Esophagus muscularis mucosa (tissue), 4 donors: Measurements from ENCODE around the gene MYO1A. TPM values are rescaled to one million over a fixed set of nuclear protein-coding genes. Genes with fewer than 3 reads are reported as not detected.

Experiments used
- DNase-seq: peaks from one replicate; pipeline ENCODE4 v3.0.0-alpha.2; 2017; ENCODE audit errors: extremely low spot score
- H3K27ac ChIP-seq, 4 donors: fragments of 200-600 bp; sonication (generic); replicated peaks in 1 of 4; 1 replicate in 3 of 4; 2 replicates in 1 of 4; pipeline ENCODE4 v1.5.1; 2016 to 2019; ENCODE audit warnings: mild to moderate bottlenecking in 1 of 4
- H3K27me3 ChIP-seq, 4 donors: fragments of 200-600 bp; sonication (generic); one replicate each; pipeline versions ENCODE4 v1.5.1 to v1.6.0; 2016 to 2019
- H3K36me3 ChIP-seq, 4 donors: fragments of 200-600 bp; sonication (generic); one replicate each; pipeline ENCODE4 v1.5.1; 2016 to 2019
- H3K4me1 ChIP-seq, 4 donors: fragments of 200-600 bp; sonication (generic); one replicate each; pipeline ENCODE4 v1.5.1; 2016 to 2019
- H3K4me3 ChIP-seq, 4 donors: fragments of 200-600 bp; sonication (generic); 1 replicate in 2 of 4; 2 replicates in 2 of 4; pipeline ENCODE4 v1.5.1; 2016 to 2019; ENCODE audit warnings: mild to moderate bottlenecking in 4 of 4, moderate library complexity in 1 of 4
- H3K9me3 ChIP-seq, 4 donors: fragments of 200-600 bp; sonication (generic); 1 replicate in 3 of 4; 2 replicates in 1 of 4; pipeline ENCODE4 v1.5.1; 2016 to 2019
- CTCF ChIP-seq, 3 experiments: fragments of 200-600 bp in 2 of 3; fragments of 450-650 bp in 1 of 3; sonication (generic) in 2 of 3; IDR thresholded peaks; one replicate each; pipeline ENCODE4 v1.5.1; 2017 to 2019; ENCODE audit warnings: antibody characterized with exemption in 3 of 3, mild to moderate bottlenecking in 2 of 3, moderate library complexity in 1 of 3
- EP300 ChIP-seq: sonication (generic); formaldehyde crosslinking; IDR thresholded peaks from one replicate; pipeline ENCODE4 v1.6.1; 2017; ENCODE audit warnings: antibody characterized with exemption
- POLR2A ChIP-seq: fragments of 450-650 bp; IDR thresholded peaks from one replicate; pipeline ENCODE4 v1.6.1; 2017; ENCODE audit warnings: antibody characterized with exemption, moderate library complexity, mild to moderate bottlenecking, low read depth
- POLR2AphosphoS5 ChIP-seq, 2 donors: sonication (generic); formaldehyde crosslinking; IDR thresholded peaks; one replicate each; pipeline ENCODE4 v1.6.1; 2017; ENCODE audit warnings: antibody characterized with exemption in 2 of 2
- WGBS: methylation state at CpG from one replicate; pipeline ENCODE4 v1.1.5; 2018; 5-methylcytosine and 5-hydroxymethylcytosine counted together
- intact Hi-C: fragments of 100-400 bp; cut with DNase I; formaldehyde crosslinking; loops from one replicate; pipeline ENCODE4 v1.15.1; 2023
- total RNA-seq, 4 donors: library from RNA; depleted of rRNA; stranded (reverse); fragments of >200 nt; gene quantifications; one replicate each; pipeline versions ENCODE4 v1.1.0 to v1.2.1, GENCODE V29; 2016

Gene MYO1A
- total RNA-seq, 4 donors from 2014 or later: 0.06 to 1.1 (median 0.83) TPM

- WGBS: 92% methylated on average over 4 of the region's 4 CpGs
- intact Hi-C loops: no loop called here
- no peak for TF ChIP-seq CTCF (IDR thresholded peaks at IDR 0.05)
- TF ChIP-seq POLR2A: no peak
- TF ChIP-seq EP300: no peak
- TF ChIP-seq POLR2AphosphoS5 (IDR thresholded peaks at IDR 0.05): no peak
- Histone ChIP-seq H3K4me1 (no peaks in the 10 kb centered on the region), H3K9me3 (no peaks in the 10 kb centered on the region), H3K27ac (no peak overlapping the region), H3K36me3 (no peaks in the 10 kb centered on the region), H3K4me3 (no peak overlapping the region), H3K27me3 (no peaks in the 10 kb centered on the region)
- no peak for DNase-seq
Measured at GRCh38 chr12:57040211-57040610, 9.7 kb downstream of the MYO1A start.

- Histone ChIP-seq H3K4me3 (no peak overlapping the region), H3K4me1 (no peaks in the 10 kb centered on the region), H3K27me3 (no peaks in the 10 kb centered on the region), H3K36me3 (no peaks in the 10 kb centered on the region), H3K27ac (no peak overlapping the region), H3K9me3 (no peaks in the 10 kb centered on the region)
- intact Hi-C loops: no loop called here
- no peak for DNase-seq
- 83% methylated on average over 9 of the region's 9 CpGs for WGBS
- TF ChIP-seq CTCF (IDR thresholded peaks at IDR 0.05): no peak
- TF ChIP-seq POLR2A: no peak
- no peak for TF ChIP-seq EP300
- TF ChIP-seq POLR2AphosphoS5 (IDR thresholded peaks at IDR 0.05): no peak
Measured at GRCh38 chr12:57039016-57039798, 10.7 kb downstream of the MYO1A start.

GRCh38 chr12:57037264-57037663 lies 12.7 kb downstream of the MYO1A start:
- 74% methylated on average over 3 of the region's 3 CpGs for WGBS
- intact Hi-C loops: no loop called here
- no peaks in the 10 kb centered on the region for H3K4me1 ChIP-seq
- no peaks in the 10 kb centered on the region for H3K36me3 ChIP-seq
- no peak overlapping the region for H3K27ac ChIP-seq
- DNase-seq: no peak
- TF ChIP-seq POLR2AphosphoS5 (IDR thresholded peaks at IDR 0.05) (no peak), EP300 (no peak), POLR2A (no peak), CTCF (IDR thresholded peaks at IDR 0.05) (no peak)
- H3K4me3 ChIP-seq: no peak overlapping the region
- H3K9me3 ChIP-seq: no peaks in the 10 kb centered on the region
- no peaks in the 10 kb centered on the region for H3K27me3 ChIP-seq

GRCh38 chr12:57033431-57033830 lies 16.5 kb downstream of the MYO1A start:
- 94% methylated on average over 3 of the region's 3 CpGs for WGBS
- Histone ChIP-seq H3K4me3 (no peak overlapping the region), H3K27me3 (no peaks in the 10 kb centered on the region), H3K36me3 (no peaks in the 10 kb centered on the region), H3K27ac (no peak overlapping the region), H3K4me1 (no peaks in the 10 kb centered on the region), H3K9me3 (no peaks in the 10 kb centered on the region)
- no peak for DNase-seq
- TF ChIP-seq EP300 (no peak), POLR2A (no peak), CTCF (IDR thresholded peaks at IDR 0.05) (no peak), POLR2AphosphoS5 (IDR thresholded peaks at IDR 0.05) (no peak)
- intact Hi-C loops: no loop called here

- Histone ChIP-seq H3K27me3 (no peaks in the 10 kb centered on the region), H3K27ac (no peak overlapping the region), H3K36me3 (no peaks in the 10 kb centered on the region), H3K4me3 (no peak overlapping the region), H3K9me3 (no peaks in the 10 kb centered on the region), H3K4me1 (peaks cover 0 to 6% (median 0%) of the 10 kb centered on the region in 4 donors)
- TF ChIP-seq POLR2A (no peak), EP300 (no peak), POLR2AphosphoS5 (IDR thresholded peaks at IDR 0.05) (no peak), CTCF (IDR thresholded peaks at IDR 0.05) (no peak)
- 89% methylated on average over 7 of the region's 7 CpGs for WGBS
- DNase-seq: no peak
- intact Hi-C loops: no loop called here
Measured at GRCh38 chr12:57031789-57032188, 18.1 kb downstream of the MYO1A start.
